ENCODE results near the gene CHD6.
"Not testable (repeated sequence)": the region's sequence is repeated elsewhere in the genome, so short reads cannot be mapped to it uniquely, and the experiment has no call there.

The CHD6 gene

GRCh38 chr20:41537865-41538264, 80.3 kb downstream of the CHD6 start:
- Histone ChIP-seq H3K4me3 (no peak overlapping the region), H3K27ac (no peak overlapping the region)
- TF ChIP-seq CTCF (IDR thresholded peaks at IDR 0.05) = no peak
- no peak for DNase-seq (ENCODE audit: low spot score)

- H3K4me3 ChIP-seq; DNase-seq (ENCODE audit: low spot score); H3K27ac ChIP-seq: not testable (repeated sequence)
Measured at GRCh38 chr20:41535551-41535950, 82.6 kb downstream of the CHD6 start.

- Histone ChIP-seq H3K4me3 (no peak overlapping the region), H3K27ac (no peak overlapping the region)
- no peak for TF ChIP-seq CTCF (IDR thresholded peaks at IDR 0.05)
- DNase-seq (ENCODE audit: low spot score) = no peak
Measured at GRCh38 chr20:41534842-41535241, 83.3 kb downstream of the CHD6 start.

GRCh38 chr20:41534170-41534569, 84.0 kb downstream of the CHD6 start:
- no peak overlapping the region for H3K4me3 ChIP-seq
- H3K27ac ChIP-seq = no peak overlapping the region
- TF ChIP-seq CTCF (IDR thresholded peaks at IDR 0.05) = no peak
- DNase-seq (ENCODE audit: low spot score) = no peak

- no peak for TF ChIP-seq CTCF (IDR thresholded peaks at IDR 0.05)
- Histone ChIP-seq H3K27ac (no peak overlapping the region), H3K4me3 (no peak overlapping the region)
- no peak for DNase-seq (ENCODE audit: low spot score)
Measured at GRCh38 chr20:41533537-41534136, 84.5 kb downstream of the CHD6 start.

GRCh38 chr20:41532935-41533334, 85.2 kb downstream of the CHD6 start:
- Histone ChIP-seq H3K4me3 (no peak overlapping the region), H3K27ac (no peak overlapping the region)
- no peak for DNase-seq (ENCODE audit: low spot score)
- no peak for TF ChIP-seq CTCF (IDR thresholded peaks at IDR 0.05)

GRCh38 chr20:41531518-41532275, 86.5 kb downstream of the CHD6 start:
- no peak overlapping the region for H3K27ac ChIP-seq
- no peak overlapping the region for H3K4me3 ChIP-seq
- DNase-seq (ENCODE audit: low spot score) = no peak
- TF ChIP-seq CTCF (IDR thresholded peaks at IDR 0.05) = no peak
